Effector CD4-positive, alpha-beta T cell (primary cell): Measurements from ENCODE around the gene ETDC.

ENCODE experiments used
- DNase-seq: peaks from one replicate; pipeline ENCODE4 v3.0.0-alpha.2; 2020

Gene ETDC

GRCh38 chrX:135347381-135348016, 38.2 kb downstream of the ETDC start:
- DNase-seq = no peak

DNA sequence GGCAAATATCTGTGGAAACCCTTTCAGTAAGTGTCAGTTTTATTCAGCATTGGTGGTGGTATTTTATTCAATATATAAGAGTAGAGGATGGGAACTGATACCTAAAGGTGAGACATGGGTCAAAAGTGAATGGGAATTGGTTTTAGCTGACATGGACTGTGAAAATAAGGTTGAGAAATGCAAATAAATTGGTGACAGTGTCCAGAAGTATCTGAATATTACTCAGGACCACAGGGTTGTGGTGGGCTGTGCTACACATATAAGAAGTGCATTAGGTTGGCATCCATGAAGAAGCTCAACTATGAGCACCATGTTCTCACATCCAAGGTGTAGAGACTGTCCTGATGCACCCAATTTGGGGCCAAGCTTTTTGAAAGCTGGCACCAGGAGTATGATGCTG, 45.0 kb downstream of the ETDC start:
- no peak for DNase-seq
